Astrocyte of the cerebellum (primary cell): ENCODE data around the gene ACSF3.

ENCODE experiments used
- DNase-seq: peaks from one replicate; pipeline ENCODE4 v3.0.0-alpha.2; 2011; ENCODE audit warnings: low read depth
- H3K4me3 ChIP-seq: 2 replicates; pipeline ENCODE4 v1.5.1; 2011; ENCODE audit warnings: mild to moderate bottlenecking, low read depth, low read length, moderate library complexity
- in situ Hi-C: cut with HindIII; loops from 2 replicates; pipeline ENCODE4 v1.10.0; 2017; ENCODE audit warnings: low sequenced_read_pairs
- TF ChIP-seq, protein P1 (sequence below): IDR thresholded peaks from 2 replicates; pipeline ENCODE4 v1.5.1; 2012; ENCODE audit warnings: low read length, low read depth, moderate library complexity, mild to moderate bottlenecking; ENCODE audit errors: missing control alignments

The ACSF3 gene

DNA sequence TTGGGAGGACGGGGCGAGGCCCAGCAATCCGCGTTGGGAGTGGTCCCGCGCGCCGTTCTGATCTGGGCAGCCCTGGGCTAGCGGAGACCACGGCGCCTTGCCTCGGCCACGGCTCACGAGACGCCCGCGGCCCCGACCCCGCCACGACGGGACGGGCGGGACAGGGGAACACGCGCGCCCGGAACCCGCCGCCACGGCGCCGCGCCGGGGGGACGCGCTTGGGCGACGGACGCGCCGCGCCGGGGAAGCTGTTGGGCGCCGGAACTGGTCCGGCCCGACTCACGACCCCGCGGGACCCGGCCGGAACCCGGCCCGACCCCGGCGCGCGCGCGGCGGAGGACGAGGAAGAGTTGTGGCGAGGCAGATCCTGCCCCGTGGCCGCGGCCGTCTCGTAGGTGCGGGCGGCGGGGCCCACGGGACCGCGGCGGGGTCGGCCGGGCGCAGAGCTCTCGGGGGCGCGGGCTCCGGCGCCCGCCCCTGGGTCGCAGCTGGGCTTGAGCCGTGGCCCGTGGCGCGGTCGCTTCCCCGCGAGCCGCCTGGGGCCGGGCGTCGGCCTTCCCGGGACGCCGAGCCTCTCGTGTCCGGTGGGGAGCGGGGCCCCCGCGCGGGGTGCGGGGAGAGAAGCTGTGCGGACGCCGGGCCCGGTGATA is at the start of gene ACSF3:
TSS of gene ACSF3 (plus strand) at position 251 of the 650 bp plus-strand sequence. CDS start 6,830 bp downstream, outside the sequence.
- in situ Hi-C loops = no loop called here

DNA sequence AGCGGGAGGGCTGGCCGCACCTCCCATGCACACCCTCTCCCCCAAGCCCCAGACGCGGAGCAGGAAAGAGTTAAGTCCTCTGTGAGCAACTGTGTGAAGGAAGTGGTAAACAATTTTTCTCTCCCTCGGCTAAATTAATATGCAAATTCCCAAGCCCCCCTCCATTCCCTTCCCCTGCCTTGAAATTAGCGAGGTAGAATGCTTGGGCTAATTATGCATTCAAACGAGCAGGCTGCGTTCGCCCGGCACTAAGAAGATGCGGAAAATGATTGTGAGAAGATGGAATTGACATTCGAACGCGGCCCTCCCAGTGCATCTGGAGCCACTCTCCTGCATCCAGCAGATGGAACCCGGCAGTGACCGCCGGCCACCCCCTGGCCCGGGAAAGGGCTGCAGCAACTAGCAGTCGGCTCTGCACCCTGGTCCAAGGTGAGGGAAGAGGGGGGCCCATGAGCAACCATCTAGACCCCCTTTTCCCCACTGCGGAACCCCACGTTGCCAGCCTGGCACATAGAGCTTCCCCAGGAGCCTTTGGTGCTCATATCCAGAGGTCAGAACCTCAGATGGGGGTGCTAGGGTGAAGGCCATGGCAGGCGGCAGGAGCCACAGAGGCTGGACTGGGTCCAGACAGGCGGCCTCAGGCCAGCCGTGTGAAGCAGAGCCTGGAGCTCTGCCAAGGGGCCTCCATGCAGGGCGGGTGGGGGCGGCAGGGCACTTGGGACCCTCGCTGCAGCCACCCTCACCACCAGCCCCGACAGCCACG is 49.1 kb upstream of the ACSF3 start:
- in situ Hi-C loops = no loop called here
- no peak for DNase-seq
- H3K4me3 ChIP-seq = no peak overlapping the region
- TF ChIP-seq, protein P1, sequence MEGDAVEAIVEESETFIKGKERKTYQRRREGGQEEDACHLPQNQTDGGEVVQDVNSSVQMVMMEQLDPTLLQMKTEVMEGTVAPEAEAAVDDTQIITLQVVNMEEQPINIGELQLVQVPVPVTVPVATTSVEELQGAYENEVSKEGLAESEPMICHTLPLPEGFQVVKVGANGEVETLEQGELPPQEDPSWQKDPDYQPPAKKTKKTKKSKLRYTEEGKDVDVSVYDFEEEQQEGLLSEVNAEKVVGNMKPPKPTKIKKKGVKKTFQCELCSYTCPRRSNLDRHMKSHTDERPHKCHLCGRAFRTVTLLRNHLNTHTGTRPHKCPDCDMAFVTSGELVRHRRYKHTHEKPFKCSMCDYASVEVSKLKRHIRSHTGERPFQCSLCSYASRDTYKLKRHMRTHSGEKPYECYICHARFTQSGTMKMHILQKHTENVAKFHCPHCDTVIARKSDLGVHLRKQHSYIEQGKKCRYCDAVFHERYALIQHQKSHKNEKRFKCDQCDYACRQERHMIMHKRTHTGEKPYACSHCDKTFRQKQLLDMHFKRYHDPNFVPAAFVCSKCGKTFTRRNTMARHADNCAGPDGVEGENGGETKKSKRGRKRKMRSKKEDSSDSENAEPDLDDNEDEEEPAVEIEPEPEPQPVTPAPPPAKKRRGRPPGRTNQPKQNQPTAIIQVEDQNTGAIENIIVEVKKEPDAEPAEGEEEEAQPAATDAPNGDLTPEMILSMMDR = no peak

More for the DNA sequence above, at the start of gene ACSF3:
- no peak for DNase-seq
- TF ChIP-seq, protein P1 = no peak
- peak within 1 kb of the TSS; percentile 74 for H3K4me3 ChIP-seq

DNA sequence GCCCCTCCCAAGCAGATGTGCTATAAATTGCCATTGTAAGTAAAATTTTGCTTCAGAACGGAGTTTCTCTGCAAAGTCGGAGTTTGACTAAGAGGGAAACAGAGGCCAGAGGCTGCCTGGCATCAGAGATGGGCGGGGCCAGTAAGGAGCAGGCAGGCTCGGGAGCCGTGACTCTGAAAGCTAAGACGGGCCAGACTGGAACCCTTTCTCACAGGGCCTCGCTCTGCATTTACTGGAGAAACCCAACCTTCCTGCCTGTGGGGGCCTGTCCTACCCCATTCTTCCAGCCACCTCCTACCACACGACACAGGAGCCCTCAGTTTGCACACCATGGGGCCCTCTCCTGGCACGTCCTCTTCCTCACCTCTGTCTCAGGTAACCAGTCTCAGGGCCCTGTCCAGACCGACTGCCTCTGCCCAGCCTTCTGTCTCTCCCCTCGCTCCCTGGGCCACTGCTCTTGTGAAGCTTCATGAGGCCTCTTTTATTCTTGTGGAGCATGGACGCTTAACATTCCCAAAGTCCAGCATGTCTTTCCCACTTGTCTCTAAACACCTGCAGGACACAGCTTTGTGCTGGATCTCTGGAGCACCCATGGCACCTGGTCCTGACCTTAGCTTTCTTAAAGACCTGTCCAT is 48.4 kb upstream of the ACSF3 start:
- in situ Hi-C loops = no loop called here
- TF ChIP-seq, protein P1 = no peak
- H3K4me3 ChIP-seq = no peak overlapping the region
- DNase-seq = no peak

DNA sequence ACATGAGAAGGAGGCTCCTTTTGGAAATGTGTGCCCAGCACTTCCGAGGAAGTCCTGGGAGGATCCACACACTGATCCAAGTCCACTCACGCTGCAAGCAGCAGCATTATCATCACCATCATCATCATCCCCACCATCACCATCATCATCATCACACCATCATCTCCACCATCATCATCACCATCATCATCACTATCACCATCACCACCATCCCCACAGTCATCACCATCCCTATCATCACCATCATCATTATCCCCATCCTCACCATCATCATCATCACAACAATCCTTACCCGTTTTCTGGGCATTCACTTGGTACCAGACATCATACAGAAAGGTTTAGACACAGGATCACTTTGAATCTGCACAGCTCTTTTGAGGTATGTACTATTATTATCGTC is 47.8 kb upstream of the ACSF3 start:
- no peak for DNase-seq
- TF ChIP-seq, protein P1 = no peak
- H3K4me3 ChIP-seq = no peak overlapping the region
- in situ Hi-C loops = no loop called here

DNA sequence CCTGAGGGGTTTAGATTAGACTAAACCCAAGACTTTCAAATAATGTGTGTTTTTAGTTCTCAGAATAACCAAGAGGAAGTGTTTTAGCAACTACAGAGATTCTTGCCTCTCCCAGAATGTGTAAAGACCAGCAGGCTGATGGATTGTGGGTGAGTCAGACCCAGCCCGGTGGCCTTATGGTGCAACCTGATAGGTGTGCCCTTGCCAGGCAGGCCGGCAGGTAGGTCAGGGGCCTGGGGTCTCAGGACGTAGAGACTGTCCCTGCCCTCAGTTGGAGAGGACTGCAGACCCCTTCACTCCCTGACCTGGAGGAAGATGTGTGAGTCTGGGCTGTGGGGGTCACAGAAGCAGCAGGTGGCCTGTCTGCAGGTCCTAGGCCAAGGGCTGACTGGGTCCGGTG is 47.2 kb upstream of the ACSF3 start:
- TF ChIP-seq, protein P1 = no peak
- no peak overlapping the region for H3K4me3 ChIP-seq
- no peak for DNase-seq
- in situ Hi-C loops = no loop called here

DNA sequence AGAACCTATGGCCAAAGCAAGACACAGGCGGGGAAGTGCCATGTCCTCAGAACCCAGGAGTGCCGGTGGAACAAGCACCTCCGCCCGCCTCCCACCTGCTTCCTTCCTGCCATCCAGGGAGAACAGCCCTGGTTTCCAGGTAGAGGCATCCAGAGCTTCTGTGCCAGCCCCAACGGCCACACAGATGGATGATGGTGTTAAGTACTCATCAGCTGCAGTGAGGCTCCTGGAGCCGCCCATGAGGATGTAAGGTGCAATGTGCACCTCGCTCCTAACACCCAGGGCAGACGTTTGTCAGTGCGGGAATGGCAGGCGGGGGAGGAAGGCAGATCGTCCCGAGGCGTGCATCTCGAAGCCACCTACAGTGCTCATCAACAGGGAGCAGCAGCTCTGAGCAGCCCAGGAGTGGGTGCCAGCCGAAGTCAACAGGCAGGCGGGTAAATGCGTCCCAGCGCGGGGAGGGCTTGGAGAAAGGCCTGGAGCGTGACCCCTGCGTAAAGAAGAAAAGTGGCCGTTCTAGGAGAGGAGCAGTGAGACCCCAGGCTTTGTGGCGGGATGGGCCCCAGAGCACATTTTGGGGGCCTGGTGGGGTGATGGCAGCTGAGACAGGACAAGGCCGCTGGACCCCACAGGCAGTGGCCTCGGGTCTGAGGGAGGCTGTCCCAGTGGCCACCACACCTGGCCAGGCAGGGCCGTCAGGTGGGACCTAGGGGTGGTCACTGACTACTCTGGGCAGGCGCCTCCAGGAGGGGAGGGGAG is 46.1 kb upstream of the ACSF3 start:
- TF ChIP-seq, protein P1 = no peak
- DNase-seq = no peak
- no peak overlapping the region for H3K4me3 ChIP-seq
- in situ Hi-C loops = no loop called here
